HEK293 (cell line): ENCODE data around the gene LIMA1.

Experiments used
- CTCF ChIA-PET: fragments of 350-600 bp; formaldehyde crosslinking; extraction: SDS; loops from one replicate; lab custom pipeline; 2021; ENCODE audit warnings: antibody characterized with exemption; lab: Yijun Ruan, JAX
- POLR2A ChIA-PET: fragments of 300-600 bp; formaldehyde crosslinking; extraction: SDS; loops from one replicate; lab custom pipeline; 2020; ENCODE audit warnings: antibody characterized with exemption, inconsistent platforms; lab: Yijun Ruan, JAX
- H3K27ac ChIP-seq: fragments of 200-500 bp; sonication (Bioruptor generic); 2 replicates; pipeline ENCODE4 v1.5.1; 2014; ENCODE audit warnings: low read depth, low read length, control low read depth, inconsistent platforms; ENCODE audit errors: extremely low read depth
- H3K36me3 ChIP-seq, 2 experiments: fragments of 200-500 bp in 1 of 2; sonication (Bioruptor generic) in 1 of 2; 1 replicate in 1 of 2; 2 replicates in 1 of 2; pipeline ENCODE4 v1.5.1; 2014 to 2017; ENCODE audit warnings: inconsistent platforms in 2 of 2, low read length in 2 of 2; ENCODE audit not compliant: control insufficient read depth in 2 of 2, insufficient read depth in 1 of 2
- H3K4me1 ChIP-seq: fragments of 200-500 bp; sonication (Bioruptor generic); 2 replicates; pipeline ENCODE4 v1.5.1; 2014; ENCODE audit warnings: mild to moderate bottlenecking, low read length, inconsistent platforms; ENCODE audit not compliant: control insufficient read depth, insufficient read depth
- H3K4me3 ChIP-seq: 2 replicates; pipeline ENCODE4 v1.5.1; 2011; ENCODE audit warnings: low read depth, mild to moderate bottlenecking, control low read depth, low read length, moderate library complexity
- H3K9me3 ChIP-seq: fragments of 200-500 bp; sonication (Bioruptor generic); 2 replicates; pipeline ENCODE4 v1.5.1; 2014; ENCODE audit warnings: low read depth, low read length, inconsistent platforms; ENCODE audit not compliant: control insufficient read depth, insufficient read depth
- EGR2 ChIP-seq: fragments of 450-650 bp; formaldehyde crosslinking; IDR thresholded peaks from 2 replicates; pipeline ENCODE4 v1.5.1; 2016; ENCODE audit warnings: low read depth, missing biosample characterization, missing genetic modification characterization
- HOXC10 ChIP-seq: sonication (generic); formaldehyde crosslinking; IDR thresholded peaks from 2 replicates; pipeline ENCODE4 v1.8.1; 2023; ENCODE audit warnings: mild to moderate bottlenecking, missing genetic modification reagents
- KLF7 ChIP-seq: fragments of 450-650 bp; formaldehyde crosslinking; IDR thresholded peaks from 2 replicates; pipeline ENCODE4 v1.5.1; 2016; ENCODE audit warnings: missing biosample characterization, missing genetic modification characterization, borderline replicate concordance
- SCRT1 ChIP-seq: fragments of 450-650 bp; formaldehyde crosslinking; IDR thresholded peaks from 2 replicates; pipeline ENCODE4 v1.5.1; 2016; ENCODE audit warnings: missing biosample characterization, missing genetic modification characterization, borderline replicate concordance
- SP3 ChIP-seq: fragments of 450-650 bp; formaldehyde crosslinking; IDR thresholded peaks from 2 replicates; pipeline ENCODE4 v1.5.1; 2016; ENCODE audit warnings: missing biosample characterization, missing genetic modification characterization
- ZBTB17 ChIP-seq: fragments of 450-650 bp; formaldehyde crosslinking; IDR thresholded peaks from 2 replicates; pipeline ENCODE4 v1.5.1; 2016; ENCODE audit warnings: missing biosample characterization, missing genetic modification characterization
- ZBTB7A ChIP-seq: fragments of 450-650 bp; formaldehyde crosslinking; IDR thresholded peaks from 2 replicates; pipeline ENCODE4 v1.5.1; 2016; ENCODE audit warnings: low read depth, missing biosample characterization, missing genetic modification characterization
- ZFHX2 ChIP-seq: fragments of 450-650 bp; formaldehyde crosslinking; conservative IDR thresholded peaks from 2 replicates; pipeline ENCODE4 v1.5.1; 2016; ENCODE audit warnings: missing biosample characterization, missing genetic modification characterization
- ZNF24 ChIP-seq: fragments of 450-650 bp; formaldehyde crosslinking; IDR thresholded peaks from 2 replicates; pipeline ENCODE4 v1.5.1; 2016; ENCODE audit warnings: missing biosample characterization, missing genetic modification characterization
- ZNF302 ChIP-seq: fragments of 450-650 bp; formaldehyde crosslinking; IDR thresholded peaks from 2 replicates; pipeline ENCODE4 v1.5.1; 2016; ENCODE audit warnings: missing biosample characterization, missing genetic modification characterization, low read depth
- ZNF324 ChIP-seq: fragments of 450-650 bp; formaldehyde crosslinking; IDR thresholded peaks from 2 replicates; pipeline ENCODE4 v1.5.1; 2016; ENCODE audit warnings: missing biosample characterization, missing genetic modification characterization
- ZNF529 ChIP-seq: fragments of 450-650 bp; formaldehyde crosslinking; IDR thresholded peaks from 2 replicates; pipeline ENCODE4 v1.5.1; 2017; ENCODE audit warnings: missing genetic modification characterization, missing biosample characterization; ENCODE audit not compliant: insufficient replicate concordance
- ZNF548 ChIP-seq: fragments of 450-650 bp; formaldehyde crosslinking; IDR thresholded peaks from 2 replicates; pipeline ENCODE4 v1.5.1; 2016; ENCODE audit warnings: missing biosample characterization, missing genetic modification characterization
- ZNF654 ChIP-seq: fragments of 450-650 bp; formaldehyde crosslinking; IDR thresholded peaks from 2 replicates; pipeline ENCODE4 v1.5.1; 2016; ENCODE audit warnings: low read depth, missing biosample characterization, missing genetic modification characterization
- ZNF707 ChIP-seq: fragments of 450-650 bp; formaldehyde crosslinking; IDR thresholded peaks from 2 replicates; pipeline ENCODE4 v1.5.1; 2016; ENCODE audit warnings: missing biosample characterization, missing genetic modification characterization
- TF ChIP-seq, protein P1 (sequence below): fragments of 450-650 bp; formaldehyde crosslinking; IDR thresholded peaks from 2 replicates; pipeline ENCODE4 v1.5.1; 2016; ENCODE audit warnings: missing biosample characterization, missing genetic modification characterization

The LIMA1 gene

DNA sequence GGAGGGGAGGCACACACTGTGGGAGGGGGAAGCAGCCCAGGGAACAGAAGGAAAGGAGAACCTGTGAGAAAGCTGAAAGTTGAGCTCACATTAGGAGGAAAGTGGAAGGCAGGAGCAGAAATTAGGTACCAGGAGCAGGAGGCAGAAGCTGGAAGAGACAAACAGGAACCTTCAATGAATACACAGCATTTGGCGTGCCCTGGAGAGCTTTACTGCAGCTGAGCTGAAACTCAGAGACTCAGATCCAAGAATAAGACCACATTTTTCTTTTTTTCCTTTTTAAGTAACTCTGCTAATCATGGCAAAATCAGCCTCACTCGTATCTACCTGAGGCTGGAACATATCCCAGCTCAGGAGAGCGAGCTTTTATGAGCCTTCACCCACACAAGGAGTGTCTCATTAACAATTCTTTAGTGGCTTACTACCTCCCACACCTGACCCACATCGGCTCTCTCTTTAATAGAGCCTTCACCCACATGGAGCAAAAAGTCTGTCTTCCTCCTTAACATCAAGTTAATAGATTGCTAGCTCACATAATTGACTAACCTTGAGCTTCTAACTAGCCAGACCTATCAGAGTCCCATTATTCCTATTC, 97.9 kb downstream of the LIMA1 start:
- no peaks in the 10 kb centered on the region for H3K9me3 ChIP-seq
- ChIA-PET POLR2A (no interaction called here), CTCF (interaction anchor here (0.6 to 4.7 kb wide), 6 partner anchors 9 to 1080 kb away, joined by 3 to 21 read pairs (median 4); partner anchors contain the start of gene COX14)
- peak; percentile 97 for TF ChIP-seq EGR2
- TF ChIP-seq ZFHX2 (tag by site-specific recombination): peak; percentile 96
- no peak for TF ChIP-seq ZNF324 (tag by site-specific recombination)
- peak; percentile 76 for TF ChIP-seq ZNF707
- TF ChIP-seq ZNF548: no peak
- no peak overlapping the region for H3K27ac ChIP-seq
- no peak overlapping the region for H3K4me3 ChIP-seq
- 0 out of 2 replicates have a peak, but pooled peaks cover 2% of the 10 kb centered on the region for H3K4me1 ChIP-seq
- peaks cover 0 to 14% of the 10 kb centered on the region in 2 experiments; a peak in 2 of 3 replicates for H3K36me3 ChIP-seq

DNA sequence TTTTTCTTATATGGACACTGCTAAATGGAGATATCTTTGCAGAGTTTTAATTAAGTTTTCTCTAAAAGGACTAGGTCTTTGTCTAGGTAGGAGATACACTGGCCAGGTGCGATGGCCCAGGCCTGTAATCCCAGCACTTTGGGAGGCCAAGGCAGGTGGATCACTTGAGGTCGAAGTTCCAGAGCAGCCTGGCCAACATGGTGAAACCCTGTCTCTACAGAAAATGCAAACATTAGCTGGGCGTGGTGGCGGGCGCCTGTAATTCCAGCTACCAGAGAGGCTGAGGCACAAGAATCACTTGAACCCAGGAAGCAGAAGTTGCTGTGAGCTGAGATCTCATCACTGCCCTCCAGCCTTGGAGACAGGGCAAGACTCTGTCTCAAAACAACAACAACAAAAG, 99.1 kb downstream of the LIMA1 start:
- no peak overlapping the region for H3K27ac ChIP-seq
- ChIA-PET POLR2A (no interaction called here), CTCF (interaction anchor here (1.0 to 4.7 kb wide), 4 partner anchors 8 to 130 kb away, joined by 3 to 21 read pairs (median 4); no protein-coding TSS in a partner anchor)
- no peak overlapping the region for H3K4me3 ChIP-seq
- H3K9me3 ChIP-seq: no peaks in the 10 kb centered on the region
- TF ChIP-seq ZBTB7A (tag by site-specific recombination): no peak
- peaks cover 0 to 19% of the 10 kb centered on the region in 2 experiments; a peak in 2 of 3 replicates for H3K36me3 ChIP-seq
- H3K4me1 ChIP-seq: 0 out of 2 replicates have a peak, but pooled peaks cover 2% of the 10 kb centered on the region

DNA sequence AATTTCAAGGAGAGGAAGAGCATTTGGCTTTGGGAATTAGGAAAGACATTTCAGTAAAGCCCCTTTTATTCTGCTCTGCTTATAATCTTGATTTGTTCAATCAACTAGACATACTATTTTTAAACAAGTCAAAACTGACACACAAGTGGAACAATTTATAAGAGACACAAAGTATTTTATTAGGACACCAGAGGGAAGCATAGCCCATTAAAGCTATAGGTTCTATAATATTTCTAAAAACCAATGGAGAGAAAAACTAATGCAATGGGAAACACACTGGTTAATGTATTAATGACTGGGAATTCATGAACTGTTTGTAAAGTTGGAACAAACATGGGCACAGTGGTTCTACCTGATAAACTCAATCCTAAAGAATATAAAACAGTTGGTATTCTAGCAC, 100.9 kb downstream of the LIMA1 start:
- peak; percentile 22 for TF ChIP-seq ZNF654 (tag by site-specific recombination)
- TF ChIP-seq SCRT1 (tag by site-specific recombination): no peak
- H3K27ac ChIP-seq: no peak overlapping the region
- no peaks in the 10 kb centered on the region for H3K4me1 ChIP-seq
- H3K4me3 ChIP-seq: no peak overlapping the region
- ChIA-PET POLR2A (no interaction called here), CTCF (interaction anchor here (0.6 to 3.8 kb wide), 6 partner anchors 30 to 208 kb away, joined by 3 to 17 read pairs (median 4); partner anchors contain the start of gene COX14)
- H3K36me3 ChIP-seq: peaks cover 4 to 26% of the 10 kb centered on the region in 2 experiments; a peak in 2 of 3 replicates
- no peaks in the 10 kb centered on the region for H3K9me3 ChIP-seq

DNA sequence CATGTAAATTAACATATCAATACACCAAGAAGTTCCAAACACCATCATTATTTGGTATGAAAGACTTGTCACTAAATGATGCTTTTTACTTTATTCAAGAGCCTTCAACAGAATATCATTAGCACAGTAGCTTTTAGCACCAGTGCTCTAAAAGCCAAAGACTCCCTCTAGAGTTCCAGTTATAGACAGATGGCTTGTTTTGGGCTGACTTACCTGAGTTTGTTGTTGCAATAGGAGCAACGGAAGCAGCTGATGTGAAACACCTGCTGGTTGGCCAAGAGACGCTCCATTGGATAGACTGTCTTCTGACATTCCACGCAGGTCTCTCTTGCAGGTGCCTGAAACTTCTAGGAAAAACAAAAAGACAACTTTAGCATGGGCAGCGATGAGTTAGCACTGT, 101.6 kb downstream of the LIMA1 start:
- H3K36me3 ChIP-seq: peaks cover 4 to 34% of the 10 kb centered on the region in 2 experiments; a peak in 2 of 3 replicates
- CTCF ChIA-PET: interaction anchor here (0.6 to 3.8 kb wide), 7 partner anchors 10 to 402 kb away, joined by 3 to 17 read pairs (median 4); partner anchors contain the start of gene COX14
- POLR2A ChIA-PET: interaction anchor here (0.6 kb wide), 1 partner anchor 95 kb away, joined by 3 read pairs; no protein-coding TSS in a partner anchor

DNA sequence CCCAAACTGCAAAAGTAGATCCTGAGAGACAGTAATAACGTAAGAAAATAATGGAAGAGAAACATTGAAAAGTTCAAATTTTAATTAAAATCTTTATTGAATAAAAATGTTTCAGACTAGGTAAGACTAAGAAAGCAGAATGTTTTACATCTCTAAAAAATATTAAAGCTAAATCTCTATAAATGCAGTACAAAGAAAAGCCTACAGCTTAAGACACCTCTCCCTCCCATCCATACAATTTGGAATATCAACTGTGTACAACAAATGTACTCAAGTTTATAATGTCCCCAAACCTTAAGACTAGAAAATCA, 107.6 kb downstream of the LIMA1 start:
- H3K4me3 ChIP-seq: no peak overlapping the region
- POLR2A ChIA-PET: interaction anchor here (1.3 kb wide), 1 partner anchor 9 kb away, joined by 4 read pairs; the partner anchor contains the start of gene CERS5
- TF ChIP-seq ZBTB17 (tag by site-specific recombination) (0 out of 2 replicates have a peak, but pooled peaks have one; percentile 3), SP3 (tag by site-specific recombination) (no peak), ZNF529 (tag by site-specific recombination) (no peak), ZNF654 (tag by site-specific recombination) (no peak)
- TF ChIP-seq, protein P1, sequence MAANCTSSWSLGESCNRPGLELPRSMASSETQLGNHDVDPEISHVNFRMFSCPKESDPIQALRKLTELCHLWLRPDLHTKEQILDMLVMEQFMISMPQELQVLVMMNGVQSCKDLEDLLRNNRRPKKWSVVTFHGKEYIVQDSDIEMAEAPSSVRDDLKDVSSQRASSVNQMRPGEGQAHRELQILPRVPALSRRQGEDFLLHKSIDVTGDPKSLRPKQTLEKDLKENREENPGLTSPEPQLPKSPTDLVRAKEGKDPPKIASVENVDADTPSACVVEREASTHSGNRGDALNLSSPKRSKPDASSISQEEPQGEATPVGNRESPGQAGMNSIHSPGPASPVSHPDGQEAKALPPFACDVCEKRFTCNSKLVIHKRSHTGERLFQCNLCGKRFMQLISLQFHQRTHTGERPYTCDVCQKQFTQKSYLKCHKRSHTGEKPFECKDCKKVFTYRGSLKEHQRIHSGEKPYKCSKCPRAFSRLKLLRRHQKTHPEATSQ: no peak
- TF ChIP-seq, all 188 proteins: peak for 1
- H3K36me3 ChIP-seq: peaks cover 9 to 26% of the 10 kb centered on the region in 2 experiments
- H3K27ac ChIP-seq: no peak overlapping the region
- CTCF ChIA-PET: interaction anchor here (0.5 to 4.2 kb wide), 40 partner anchors 8 to 1241 kb away, joined by 3 to 41 read pairs (median 4); partner anchors contain the start of genes CERS5, COX14, GPD1 and LIMA1
- no peaks in the 10 kb centered on the region for H3K9me3 ChIP-seq
- no peaks in the 10 kb centered on the region for H3K4me1 ChIP-seq

More for the DNA sequence above, 101.6 kb downstream of the LIMA1 start:
- H3K27ac ChIP-seq: no peak overlapping the region
- no peaks in the 10 kb centered on the region for H3K9me3 ChIP-seq
- no peak overlapping the region for H3K4me3 ChIP-seq
- no peaks in the 10 kb centered on the region for H3K4me1 ChIP-seq
- TF ChIP-seq ZNF24 (tag by site-specific recombination): no peak
- no peak for TF ChIP-seq ZNF302
- TF ChIP-seq SCRT1 (tag by site-specific recombination): no peak
- TF ChIP-seq KLF7: no peak
- no peak for TF ChIP-seq HOXC10
